ENCODE data around the gene NT5M.
"Not testable (repeated sequence)": the region's sequence is repeated elsewhere in the genome, so short reads cannot be mapped to it uniquely, and the experiment has no call there.

The NT5M gene

DNA sequence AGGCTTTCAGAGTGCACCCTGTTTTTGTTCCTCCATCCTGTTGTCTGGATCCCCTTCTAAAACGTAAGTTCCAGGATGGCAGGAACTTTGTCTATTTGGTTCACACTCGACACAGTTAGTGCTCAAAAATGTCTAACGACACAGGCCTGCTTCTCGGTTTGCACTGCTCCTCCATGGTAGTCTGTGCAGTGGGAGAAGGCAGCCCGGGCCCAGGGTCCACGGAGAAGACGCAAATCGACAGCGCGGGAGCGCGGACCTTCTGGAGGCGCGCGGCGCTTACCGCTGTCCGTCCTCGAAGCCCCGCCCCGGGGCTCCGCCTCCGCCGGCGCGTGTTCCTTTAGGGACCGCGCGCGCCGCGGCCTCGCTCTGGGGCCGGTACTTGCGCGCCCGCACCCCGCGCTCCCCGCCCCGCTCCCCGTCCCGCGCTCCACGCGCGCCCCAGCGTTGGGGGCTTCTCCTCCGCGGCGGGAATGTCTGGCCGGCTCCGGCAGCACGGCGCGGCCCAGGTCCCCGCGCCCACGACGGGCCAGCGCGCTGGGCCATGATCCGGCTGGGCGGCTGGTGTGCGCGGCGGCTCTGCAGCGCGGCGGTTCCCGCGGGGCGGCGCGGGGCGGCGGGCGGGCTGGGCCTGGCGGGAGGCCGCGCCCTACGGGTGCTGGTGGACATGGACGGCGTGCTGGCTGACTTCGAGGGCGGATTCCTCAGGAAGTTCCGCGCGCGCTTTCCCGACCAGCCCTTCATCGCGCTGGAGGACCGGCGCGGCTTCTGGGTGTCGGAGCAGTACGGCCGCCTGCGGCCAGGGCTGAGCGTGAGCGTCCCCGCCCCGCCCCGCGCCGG is at the start of gene NT5M:
Gene NT5M, plus strand, starts transcription at position 364 of the 837 bp plus-strand sequence. Its CDS starts 178 bp downstream, at position 542.
- TF ChIP-seq, protein P1, sequence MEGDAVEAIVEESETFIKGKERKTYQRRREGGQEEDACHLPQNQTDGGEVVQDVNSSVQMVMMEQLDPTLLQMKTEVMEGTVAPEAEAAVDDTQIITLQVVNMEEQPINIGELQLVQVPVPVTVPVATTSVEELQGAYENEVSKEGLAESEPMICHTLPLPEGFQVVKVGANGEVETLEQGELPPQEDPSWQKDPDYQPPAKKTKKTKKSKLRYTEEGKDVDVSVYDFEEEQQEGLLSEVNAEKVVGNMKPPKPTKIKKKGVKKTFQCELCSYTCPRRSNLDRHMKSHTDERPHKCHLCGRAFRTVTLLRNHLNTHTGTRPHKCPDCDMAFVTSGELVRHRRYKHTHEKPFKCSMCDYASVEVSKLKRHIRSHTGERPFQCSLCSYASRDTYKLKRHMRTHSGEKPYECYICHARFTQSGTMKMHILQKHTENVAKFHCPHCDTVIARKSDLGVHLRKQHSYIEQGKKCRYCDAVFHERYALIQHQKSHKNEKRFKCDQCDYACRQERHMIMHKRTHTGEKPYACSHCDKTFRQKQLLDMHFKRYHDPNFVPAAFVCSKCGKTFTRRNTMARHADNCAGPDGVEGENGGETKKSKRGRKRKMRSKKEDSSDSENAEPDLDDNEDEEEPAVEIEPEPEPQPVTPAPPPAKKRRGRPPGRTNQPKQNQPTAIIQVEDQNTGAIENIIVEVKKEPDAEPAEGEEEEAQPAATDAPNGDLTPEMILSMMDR (IDR thresholded peaks at IDR 0.05; ENCODE audit: extremely low read depth, insufficient read depth, missing control alignments), result no peak
- in situ Hi-C loops (cut with MboI; ENCODE audit: low pct_unique_long_range_greater_than_20kb, low sequenced_read_pairs, unreplicated experiment), result loop anchor here (25.0 kb wide), 1 partner anchor 291 kb away; no protein-coding TSS in a partner anchor
- peak; percentile 91 for DNase-seq (ENCODE audit: low spot score)

DNA sequence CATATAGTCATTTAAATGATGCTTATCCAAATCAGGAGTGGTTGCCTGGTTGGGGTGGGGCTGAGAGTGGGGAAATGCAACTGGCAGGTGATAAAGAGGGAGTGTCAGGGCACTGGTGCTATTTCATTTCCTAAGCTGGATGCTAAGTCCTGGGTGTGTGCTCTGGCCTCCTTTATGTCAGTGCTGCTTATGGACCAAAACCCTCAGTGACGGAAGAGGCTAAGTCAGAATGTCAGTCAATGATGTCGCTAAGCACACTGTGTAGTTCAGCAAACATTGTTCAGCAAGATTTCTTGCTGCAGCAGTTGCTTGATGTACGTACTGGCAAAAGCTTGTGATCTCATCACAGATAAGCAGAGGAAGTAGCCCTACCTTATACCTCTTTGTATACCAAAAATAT is 49.8 kb upstream of the NT5M start:
- no peak for DNase-seq (ENCODE audit: low spot score)
- in situ Hi-C loops (cut with MboI; ENCODE audit: low pct_unique_long_range_greater_than_20kb, low sequenced_read_pairs, unreplicated experiment), result no loop called here
- TF ChIP-seq, protein P1 (IDR thresholded peaks at IDR 0.05; ENCODE audit: extremely low read depth, insufficient read depth, missing control alignments), result no peak

- no peak for DNase-seq (ENCODE audit: low spot score)
- TF ChIP-seq, protein P1 (IDR thresholded peaks at IDR 0.05; ENCODE audit: extremely low read depth, insufficient read depth, missing control alignments), result no peak
- in situ Hi-C loops (cut with MboI; ENCODE audit: low pct_unique_long_range_greater_than_20kb, low sequenced_read_pairs, unreplicated experiment), result no loop called here
Observed at GRCh38 chr17:17254036-17254435, 49.1 kb upstream of the NT5M start.

GRCh38 chr17:17255689-17256088 is 47.5 kb upstream of the NT5M start:
- DNase-seq (ENCODE audit: low spot score); in situ Hi-C loops (cut with MboI; ENCODE audit: low pct_unique_long_range_greater_than_20kb, low sequenced_read_pairs, unreplicated experiment): not testable (repeated sequence)

- TF ChIP-seq, protein P1 (IDR thresholded peaks at IDR 0.05; ENCODE audit: extremely low read depth, insufficient read depth, missing control alignments), result no peak
- in situ Hi-C loops (cut with MboI; ENCODE audit: low pct_unique_long_range_greater_than_20kb, low sequenced_read_pairs, unreplicated experiment), result no loop called here
- no peak for DNase-seq (ENCODE audit: low spot score)
Observed at GRCh38 chr17:17256316-17256715, 46.9 kb upstream of the NT5M start.

GRCh38 chr17:17258011-17258410 is 45.2 kb upstream of the NT5M start:
- TF ChIP-seq, protein P1 (IDR thresholded peaks at IDR 0.05; ENCODE audit: extremely low read depth, insufficient read depth, missing control alignments), result no peak
- DNase-seq (ENCODE audit: low spot score), result no peak
- in situ Hi-C loops (cut with MboI; ENCODE audit: low pct_unique_long_range_greater_than_20kb, low sequenced_read_pairs, unreplicated experiment), result no loop called here

DNA sequence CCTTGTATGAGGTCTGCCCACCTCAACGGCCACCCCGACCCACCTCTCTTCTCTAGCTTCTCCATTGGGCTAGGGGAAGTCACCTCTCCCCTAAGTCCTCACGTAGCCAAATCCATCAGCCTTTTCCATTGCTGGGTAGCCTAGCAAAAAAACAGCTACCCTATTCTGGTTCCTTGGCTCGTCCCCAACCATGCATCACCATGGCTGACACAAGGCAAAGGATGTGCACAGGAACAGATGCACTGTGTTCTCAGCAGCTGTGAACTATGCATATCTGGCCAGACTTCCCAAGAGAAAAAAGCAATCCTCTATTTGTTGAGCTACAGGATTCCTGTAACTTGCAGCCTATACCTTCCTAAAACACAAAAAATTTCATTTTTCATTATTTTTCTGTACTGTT is 44.2 kb upstream of the NT5M start:
- TF ChIP-seq, protein P1 (IDR thresholded peaks at IDR 0.05; ENCODE audit: extremely low read depth, insufficient read depth, missing control alignments), result no peak
- no peak for DNase-seq (ENCODE audit: low spot score)
- in situ Hi-C loops (cut with MboI; ENCODE audit: low pct_unique_long_range_greater_than_20kb, low sequenced_read_pairs, unreplicated experiment), result no loop called here

Data from GM13977 (cell line).